ENCODE measurements around the gene AHCY.
"Not testable (repeated sequence)": the region's sequence is repeated elsewhere in the genome, so short reads cannot be mapped to it uniquely, and the experiment has no call there.

AHCY gene

GRCh38 chr20:34302723-34303533 is at the start of gene AHCY:
TSS of gene AHCY (minus strand) at chr20:34303355. CDS start at chr20:34303270, 85 bp downstream.
- H3K36me3 ChIP-seq (replicated peaks) = no peaks in the 10 kb centered on the region
- H3K27ac ChIP-seq = peak within 1 kb of the TSS; percentile 96
- TF ChIP-seq CTCF (IDR thresholded peaks at IDR 0.05; ENCODE audit: low read depth, low read length, missing control alignments) = no peak
- peak; percentile 95 for DNase-seq
- in situ Hi-C loops (cut with HindIII; ENCODE audit: low pct_ligation_motif_present, low sequenced_read_pairs) = no loop called here
- H3K4me3 ChIP-seq (ENCODE audit: low read depth, low read length) = peak within 1 kb of the TSS; percentile 82
- no peaks in the 10 kb centered on the region for H3K27me3 ChIP-seq (replicated peaks)

- H3K4me3 ChIP-seq (ENCODE audit: low read depth, low read length) = no peak overlapping the region
- no peaks in the 10 kb centered on the region for H3K27me3 ChIP-seq (replicated peaks)
- no peak overlapping the region for H3K27ac ChIP-seq
- DNase-seq = no peak
- TF ChIP-seq CTCF (IDR thresholded peaks at IDR 0.05; ENCODE audit: low read depth, low read length, missing control alignments) = no peak
- in situ Hi-C loops (cut with HindIII; ENCODE audit: low pct_ligation_motif_present, low sequenced_read_pairs) = no loop called here
- H3K36me3 ChIP-seq (replicated peaks) = no peaks in the 10 kb centered on the region
Measured at GRCh38 chr20:34350095-34350494, 46.9 kb upstream of the AHCY start.

- in situ Hi-C loops (cut with HindIII; ENCODE audit: low pct_ligation_motif_present, low sequenced_read_pairs) = no loop called here
Measured at GRCh38 chr20:34347571-34347970, 44.4 kb upstream of the AHCY start.

GRCh38 chr20:34346533-34346865 is 43.3 kb upstream of the AHCY start:
- H3K27ac ChIP-seq; H3K27me3 ChIP-seq (replicated peaks); in situ Hi-C loops (cut with HindIII; ENCODE audit: low pct_ligation_motif_present, low sequenced_read_pairs); H3K36me3 ChIP-seq (replicated peaks); DNase-seq; H3K4me3 ChIP-seq (ENCODE audit: low read depth, low read length): not testable (repeated sequence)

More at GRCh38 chr20:34347571-34347970, 44.4 kb upstream of the AHCY start:
- Histone ChIP-seq H3K36me3 (replicated peaks) (no peaks in the 10 kb centered on the region), H3K4me3 (ENCODE audit: low read depth, low read length) (no peak overlapping the region), H3K27ac (no peak overlapping the region), H3K27me3 (replicated peaks) (no peaks in the 10 kb centered on the region)
- no peak for TF ChIP-seq CTCF (IDR thresholded peaks at IDR 0.05; ENCODE audit: low read depth, low read length, missing control alignments)
- DNase-seq = no peak

GRCh38 chr20:34345839-34346532 is 42.8 kb upstream of the AHCY start:
- H3K27ac ChIP-seq; H3K27me3 ChIP-seq (replicated peaks); DNase-seq; in situ Hi-C loops (cut with HindIII; ENCODE audit: low pct_ligation_motif_present, low sequenced_read_pairs); H3K4me3 ChIP-seq (ENCODE audit: low read depth, low read length); H3K36me3 ChIP-seq (replicated peaks): not testable (repeated sequence)

GRCh38 chr20:34345402-34345736 is 42.2 kb upstream of the AHCY start:
- no peak for TF ChIP-seq CTCF (IDR thresholded peaks at IDR 0.05; ENCODE audit: low read depth, low read length, missing control alignments)
- H3K36me3 ChIP-seq (replicated peaks) = no peaks in the 10 kb centered on the region
- no peak overlapping the region for H3K4me3 ChIP-seq (ENCODE audit: low read depth, low read length)
- H3K27ac ChIP-seq = no peak overlapping the region
- in situ Hi-C loops (cut with HindIII; ENCODE audit: low pct_ligation_motif_present, low sequenced_read_pairs) = no loop called here
- no peak for DNase-seq
- H3K27me3 ChIP-seq (replicated peaks) = no peaks in the 10 kb centered on the region
